ENCODE data around the gene MBLAC1.

- TF ChIP-seq CTCF (IDR thresholded peaks at IDR 0.05) (no peak), POLR2A (IDR thresholded peaks at IDR 0.05) (no peak), EP300 (IDR thresholded peaks at IDR 0.05) (no peak)
Observed at GRCh38 chr7:100142461-100142860, 15.7 kb downstream of the MBLAC1 start.
